HFF-Myc (cell line): ENCODE results near the gene MCRIP2.

ENCODE experiments used
- DNase-seq: peaks from one replicate; pipeline ENCODE4 v3.0.0-alpha.2; 2011; ENCODE audit warnings: low read depth; ENCODE audit errors: extremely low read depth
- H3K4me3 ChIP-seq: replicated peaks from 2 replicates; pipeline ENCODE4 v1.5.1; 2011; ENCODE audit warnings: low read depth, mild to moderate bottlenecking, control low read depth, low read length
- CTCF ChIP-seq: IDR thresholded peaks from 2 replicates; pipeline ENCODE4 v1.5.1; 2012; ENCODE audit warnings: mild to moderate bottlenecking, low read depth, low read length, control low read depth; ENCODE audit errors: missing control alignments

MCRIP2 gene

GRCh38 chr16:645852-646678, 4.4 kb downstream of the MCRIP2 start:
- DNase-seq, result no peak
- no peak for TF ChIP-seq CTCF
- H3K4me3 ChIP-seq, result no peak overlapping the region

- TF ChIP-seq CTCF, result no peak
- DNase-seq, result no peak
- H3K4me3 ChIP-seq, result no peak overlapping the region
Measured at GRCh38 chr16:646679-647172, 5.1 kb downstream of the MCRIP2 start.

DNA sequence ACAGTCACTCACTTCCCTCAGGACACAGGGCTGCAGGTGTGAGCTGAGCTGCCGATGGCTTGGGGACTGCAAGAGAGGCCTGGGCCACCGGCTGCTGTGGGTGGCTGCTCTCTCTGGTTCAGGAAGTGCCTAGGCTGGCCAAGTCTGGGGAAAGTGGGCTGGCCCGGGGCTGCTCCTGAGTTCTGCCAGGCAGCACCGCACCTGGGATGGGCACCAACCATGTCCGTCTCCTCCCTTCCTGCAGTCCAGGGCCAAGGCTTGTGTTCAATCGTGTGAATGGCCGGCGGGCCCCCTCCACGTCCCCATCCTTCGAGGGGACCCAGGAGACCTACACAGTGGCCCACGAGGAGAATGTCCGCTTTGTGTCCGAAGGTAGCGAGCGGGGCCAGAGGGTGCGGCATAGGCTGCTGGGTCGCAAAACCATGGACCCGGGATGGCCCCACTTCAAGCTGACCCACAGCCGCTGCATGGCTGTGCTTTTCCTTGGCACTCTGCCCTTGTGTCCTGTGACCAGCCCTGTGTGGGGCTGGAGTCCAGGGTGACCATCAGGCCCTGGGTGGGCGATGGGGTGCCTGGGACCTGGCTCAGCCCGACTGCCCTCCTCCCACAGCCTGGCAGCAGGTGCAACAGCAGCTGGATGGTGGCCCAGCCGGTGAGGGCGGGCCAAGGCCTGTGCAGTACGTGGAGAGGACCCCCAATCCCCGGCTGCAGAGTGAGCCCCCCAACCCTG, 5.7 kb downstream of the MCRIP2 start:
- TF ChIP-seq CTCF, result no peak
- H3K4me3 ChIP-seq, result 0 out of 2 replicates have a peak overlapping the region, but pooled peaks have one; percentile 60
- DNase-seq, result no peak

DNA sequence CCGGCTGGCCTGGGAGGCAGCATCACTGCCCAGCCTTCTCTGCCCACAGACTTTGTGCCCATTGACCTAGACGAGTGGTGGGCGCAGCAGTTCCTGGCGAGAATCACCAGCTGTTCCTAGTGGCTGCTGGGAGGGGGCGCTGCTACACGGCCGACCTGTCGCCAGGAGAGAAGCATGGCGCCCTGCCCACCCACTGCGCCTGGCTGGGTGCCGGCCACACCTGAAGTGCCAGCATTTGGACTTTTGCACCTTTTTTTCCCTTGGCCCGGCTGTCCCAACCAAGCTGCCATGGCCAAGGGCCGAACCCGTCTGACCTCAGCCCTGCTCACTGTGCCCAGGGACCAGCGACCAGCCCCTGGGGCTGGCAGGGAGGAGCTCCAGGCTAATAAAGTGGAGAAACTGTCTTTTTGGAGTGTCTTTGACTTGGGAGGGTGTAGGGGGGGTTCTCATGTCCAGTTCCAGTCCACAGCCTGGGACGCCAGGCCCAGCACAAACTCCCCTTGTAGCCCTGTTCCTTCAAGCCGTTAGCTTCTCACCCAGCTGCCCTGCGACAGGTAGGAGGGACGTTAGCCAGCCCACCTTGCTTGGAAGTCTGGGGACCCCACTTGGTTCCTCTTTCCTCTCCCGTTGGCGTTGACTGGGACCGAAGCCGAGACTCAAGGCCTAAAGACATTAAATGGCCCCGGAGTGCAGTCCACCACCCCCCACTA, 6.6 kb downstream of the MCRIP2 start:
- peak overlapping the region; percentile 60 for H3K4me3 ChIP-seq
- TF ChIP-seq CTCF, result peak; percentile 49
- no peak for DNase-seq

- peak within 1 kb of the TSS; percentile 60 for H3K4me3 ChIP-seq
- no peak for TF ChIP-seq CTCF
- DNase-seq, result peak; percentile 68
Measured at GRCh38 chr16:648781-649589, 7.4 kb downstream of the MCRIP2 start, which contains the start of gene WDR90. Gene WDR90, plus strand, starts transcription at chr16:649365. Its CDS starts 52 bp downstream, at chr16:649417.

- TF ChIP-seq CTCF, result no peak
- peak overlapping the region; percentile 60 for H3K4me3 ChIP-seq
- no peak for DNase-seq
Measured at GRCh38 chr16:649631-650030, 8.0 kb downstream of the MCRIP2 start.
